Parathyroid adenoma (tissue), 2 donors: ENCODE measurements around the gene CPA5.
A peak's percentile ranks its signal among the peaks of the same experiment; 100 is the strongest.

Source experiments
- H2AFZ ChIP-seq: fragments of 300-600 bp; sonication (generic); one replicate; pipeline ENCODE4 v1.7.0; 2017; ENCODE audit warnings: antibody characterized with exemption, mild to moderate bottlenecking
- H3K27ac ChIP-seq: fragments of 300-600 bp; sonication (generic); one replicate; pipeline ENCODE4 v1.7.0; 2017
- H3K27me3 ChIP-seq: fragments of 300-600 bp; sonication (generic); one replicate; pipeline ENCODE4 v1.7.0; 2017; ENCODE audit warnings: low read length; ENCODE audit not compliant: control insufficient read depth, insufficient read depth
- H3K36me3 ChIP-seq: fragments of 300-600 bp; sonication (generic); one replicate; pipeline ENCODE4 v1.7.0; 2017; ENCODE audit warnings: low read length; ENCODE audit not compliant: control insufficient read depth, insufficient read depth
- H3K4me1 ChIP-seq: fragments of 300-600 bp; sonication (generic); one replicate; pipeline ENCODE4 v1.7.0; 2017; ENCODE audit warnings: control low read depth
- H3K4me2 ChIP-seq: fragments of 300-600 bp; sonication (generic); one replicate; pipeline ENCODE4 v1.7.0; 2017; ENCODE audit warnings: low read length
- H3K4me3 ChIP-seq: fragments of 300-600 bp; sonication (generic); one replicate; pipeline ENCODE4 v1.7.0; 2017; ENCODE audit warnings: low read depth, low read length
- H3K79me2 ChIP-seq: fragments of 300-600 bp; sonication (generic); one replicate; pipeline ENCODE4 v1.7.0; 2017; ENCODE audit warnings: control low read depth
- H3K9ac ChIP-seq: fragments of 300-600 bp; sonication (generic); one replicate; pipeline ENCODE4 v1.7.0; 2017; ENCODE audit warnings: mild to moderate bottlenecking
- H3K9me3 ChIP-seq: fragments of 300-600 bp; sonication (generic); one replicate; pipeline ENCODE4 v1.7.0; 2017; ENCODE audit warnings: low read length; ENCODE audit not compliant: control insufficient read depth
- TF ChIP-seq, protein P1 (sequence below): fragments of 300-600 bp; sonication (generic); IDR thresholded peaks from one replicate; pipeline ENCODE4 v1.7.0; 2017; ENCODE audit warnings: antibody characterized with exemption, mild to moderate bottlenecking
- donor health status: primary hyperparathyroidism.

CPA5 gene

GRCh38 chr7:130346177-130346905 lies 1.7 kb downstream of the CPA5 start:
- Histone ChIP-seq H3K4me1 (no peaks in the 10 kb centered on the region), H3K27me3 (no peaks in the 10 kb centered on the region), H3K36me3 (no peaks in the 10 kb centered on the region), H3K79me2 (no peaks in the 10 kb centered on the region), H2AFZ (no peak overlapping the region), H3K4me3 (no peak overlapping the region), H3K9ac (no peak overlapping the region), H3K27ac (no peak overlapping the region), H3K4me2 (no peak overlapping the region), H3K9me3 (no peaks in the 10 kb centered on the region)
- TF ChIP-seq, protein P1, sequence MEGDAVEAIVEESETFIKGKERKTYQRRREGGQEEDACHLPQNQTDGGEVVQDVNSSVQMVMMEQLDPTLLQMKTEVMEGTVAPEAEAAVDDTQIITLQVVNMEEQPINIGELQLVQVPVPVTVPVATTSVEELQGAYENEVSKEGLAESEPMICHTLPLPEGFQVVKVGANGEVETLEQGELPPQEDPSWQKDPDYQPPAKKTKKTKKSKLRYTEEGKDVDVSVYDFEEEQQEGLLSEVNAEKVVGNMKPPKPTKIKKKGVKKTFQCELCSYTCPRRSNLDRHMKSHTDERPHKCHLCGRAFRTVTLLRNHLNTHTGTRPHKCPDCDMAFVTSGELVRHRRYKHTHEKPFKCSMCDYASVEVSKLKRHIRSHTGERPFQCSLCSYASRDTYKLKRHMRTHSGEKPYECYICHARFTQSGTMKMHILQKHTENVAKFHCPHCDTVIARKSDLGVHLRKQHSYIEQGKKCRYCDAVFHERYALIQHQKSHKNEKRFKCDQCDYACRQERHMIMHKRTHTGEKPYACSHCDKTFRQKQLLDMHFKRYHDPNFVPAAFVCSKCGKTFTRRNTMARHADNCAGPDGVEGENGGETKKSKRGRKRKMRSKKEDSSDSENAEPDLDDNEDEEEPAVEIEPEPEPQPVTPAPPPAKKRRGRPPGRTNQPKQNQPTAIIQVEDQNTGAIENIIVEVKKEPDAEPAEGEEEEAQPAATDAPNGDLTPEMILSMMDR, result no peak

DNA sequence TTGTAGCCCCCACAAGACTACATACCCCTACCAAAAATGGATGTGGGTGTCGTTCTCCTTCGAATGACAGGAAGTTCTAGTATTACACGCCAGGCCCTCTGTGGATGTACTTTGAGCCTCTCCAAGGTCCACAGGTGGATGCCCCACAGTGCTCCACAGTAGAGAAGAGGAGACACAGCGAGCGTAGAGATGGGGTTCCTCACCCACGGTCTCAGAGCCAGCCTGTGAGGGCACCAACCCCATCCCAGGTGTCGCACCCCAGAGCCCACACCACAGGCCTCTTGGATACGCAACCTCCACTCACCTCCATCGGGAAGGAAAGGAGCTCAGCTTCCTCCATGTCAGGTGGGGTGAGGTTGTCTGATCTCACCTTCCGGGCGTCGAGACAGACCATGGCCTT lies 2.3 kb downstream of the CPA5 start:
- Histone ChIP-seq H3K4me1 (no peaks in the 10 kb centered on the region), H3K4me2 (no peak overlapping the region), H2AFZ (no peak overlapping the region), H3K27ac (no peak overlapping the region), H3K27me3 (no peaks in the 10 kb centered on the region), H3K79me2 (no peaks in the 10 kb centered on the region), H3K9me3 (no peaks in the 10 kb centered on the region), H3K36me3 (no peaks in the 10 kb centered on the region), H3K4me3 (no peak overlapping the region), H3K9ac (no peak overlapping the region)
- TF ChIP-seq, protein P1, result no peak

GRCh38 chr7:130349911-130350782 lies 5.5 kb downstream of the CPA5 start:
- Histone ChIP-seq H3K79me2 (no peaks in the 10 kb centered on the region), H3K9me3 (no peaks in the 10 kb centered on the region), H3K9ac (no peak overlapping the region), H2AFZ (no peak overlapping the region), H3K4me3 (no peak overlapping the region), H3K4me2 (no peak overlapping the region), H3K27ac (peak overlapping the region; percentile 29), H3K4me1 (no peaks in the 10 kb centered on the region), H3K27me3 (no peaks in the 10 kb centered on the region), H3K36me3 (no peaks in the 10 kb centered on the region)
- TF ChIP-seq, protein P1, result no peak

DNA sequence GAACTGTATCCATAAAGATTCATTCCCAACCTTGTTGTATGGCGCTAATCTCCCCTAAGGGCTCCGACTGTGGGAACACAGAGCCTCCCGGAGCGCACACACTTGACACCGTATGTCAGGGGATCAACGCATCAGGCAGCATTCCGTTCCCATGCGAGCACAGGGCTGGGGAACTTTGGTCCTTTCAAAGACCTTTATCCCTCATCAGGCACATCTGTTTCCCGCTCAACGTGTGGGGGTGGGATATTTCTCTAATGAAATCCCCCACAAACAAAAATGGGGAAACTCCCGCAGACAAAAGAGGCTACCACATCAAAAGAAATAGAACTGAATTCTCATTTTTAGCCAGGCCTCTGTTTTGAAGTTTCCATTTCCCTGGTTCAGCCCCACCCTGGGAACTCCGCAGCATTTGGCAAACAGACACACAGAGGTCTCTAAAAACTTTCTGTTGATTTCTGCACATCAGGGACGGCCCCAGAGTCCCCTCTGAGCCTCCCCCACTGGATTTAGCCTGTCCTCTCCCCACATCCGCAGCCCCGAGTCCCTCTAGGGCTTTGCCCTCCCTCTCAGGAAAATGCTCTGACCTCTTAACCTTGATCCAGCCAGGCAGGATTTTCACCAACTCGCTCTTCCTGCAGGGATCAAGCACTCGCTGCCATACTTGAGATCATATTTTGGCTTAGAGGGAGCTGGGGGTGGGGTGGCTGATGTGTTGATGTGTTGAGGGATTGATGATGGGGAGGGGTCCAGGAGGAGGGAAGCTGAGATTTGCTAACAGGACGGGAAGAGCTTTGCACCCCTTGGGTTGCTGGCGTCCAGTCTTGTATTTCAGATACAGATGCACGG lies 6.6 kb downstream of the CPA5 start:
- Histone ChIP-seq H3K27me3 (no peaks in the 10 kb centered on the region), H3K9me3 (no peaks in the 10 kb centered on the region), H3K79me2 (no peaks in the 10 kb centered on the region), H2AFZ (no peak overlapping the region), H3K9ac (no peak overlapping the region), H3K4me3 (no peak overlapping the region), H3K27ac (peak overlapping the region; percentile 29), H3K4me2 (no peak overlapping the region), H3K4me1 (no peaks in the 10 kb centered on the region), H3K36me3 (no peaks in the 10 kb centered on the region)
- TF ChIP-seq, protein P1, result no peak
